HG03432 (cell line): Measurements from ENCODE around the gene MAP1B.

Source experiments
- ATAC-seq: cut with Tn5 transposase; IDR thresholded peaks from one replicate; pipeline ENCODE4 v1.9.1; 2021; ENCODE audit warnings: mild to moderate bottlenecking, moderate library complexity; ENCODE audit not compliant: unreplicated experiment

The MAP1B gene

DNA sequence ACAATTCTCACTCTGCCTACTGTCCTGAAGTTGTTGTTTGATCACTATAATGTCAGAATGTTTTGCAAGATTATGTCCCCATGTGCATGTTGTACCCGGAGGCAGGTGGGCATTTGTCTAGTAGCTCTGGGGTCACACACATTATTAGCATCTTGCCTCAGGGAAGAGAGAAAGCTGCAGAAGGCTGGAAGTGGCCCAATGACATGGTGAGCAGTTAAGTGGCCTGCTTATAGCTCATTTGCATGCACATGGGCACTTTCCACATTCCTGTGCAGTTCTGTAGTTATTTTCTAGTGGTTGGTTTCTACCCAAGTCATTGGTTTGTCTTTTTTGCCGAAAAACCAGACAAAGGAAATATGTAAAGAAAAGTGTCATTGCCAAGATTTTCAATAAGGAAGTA lies 80.9 kb downstream of the MAP1B start:
- ATAC-seq: no peak

DNA sequence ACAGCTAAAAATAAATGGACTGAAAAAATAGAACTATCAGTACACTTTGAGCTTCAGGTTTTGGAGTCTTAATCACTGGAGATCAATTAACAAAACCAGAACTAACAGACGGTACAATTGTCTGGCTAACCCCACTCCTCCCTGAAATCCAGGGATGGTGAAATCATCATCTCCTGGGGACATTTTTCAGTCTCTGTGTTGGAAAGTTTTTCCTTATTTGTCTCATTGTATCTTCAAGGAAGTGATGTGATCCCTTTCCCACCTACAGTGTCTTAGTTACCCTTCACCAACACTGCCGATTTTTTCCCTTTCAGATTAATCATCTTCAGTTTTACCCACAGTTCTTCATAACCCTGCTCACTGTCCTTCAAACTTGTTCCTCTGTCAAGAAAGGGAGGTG lies 81.9 kb downstream of the MAP1B start:
- no peak for ATAC-seq

DNA sequence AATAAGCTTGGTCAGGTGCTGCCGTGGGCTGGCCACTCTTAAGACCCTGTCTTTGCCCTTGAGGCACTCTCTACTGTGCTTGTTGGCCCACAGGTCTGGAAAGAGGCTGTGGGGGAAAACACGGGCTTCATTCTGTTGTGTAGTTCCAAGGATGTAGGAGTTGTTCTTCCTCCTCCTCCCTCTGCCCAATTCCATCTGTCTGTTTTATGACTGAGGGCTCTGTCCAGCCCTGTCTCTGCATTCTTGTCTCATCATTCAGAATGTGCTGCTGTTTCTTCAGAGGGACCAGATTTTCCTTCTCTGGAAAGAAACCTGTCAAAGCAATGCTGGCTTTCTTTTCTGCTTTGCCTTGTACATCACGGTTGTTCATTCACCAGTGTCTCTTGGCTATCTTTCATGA lies 84.1 kb downstream of the MAP1B start:
- no peak for ATAC-seq

DNA sequence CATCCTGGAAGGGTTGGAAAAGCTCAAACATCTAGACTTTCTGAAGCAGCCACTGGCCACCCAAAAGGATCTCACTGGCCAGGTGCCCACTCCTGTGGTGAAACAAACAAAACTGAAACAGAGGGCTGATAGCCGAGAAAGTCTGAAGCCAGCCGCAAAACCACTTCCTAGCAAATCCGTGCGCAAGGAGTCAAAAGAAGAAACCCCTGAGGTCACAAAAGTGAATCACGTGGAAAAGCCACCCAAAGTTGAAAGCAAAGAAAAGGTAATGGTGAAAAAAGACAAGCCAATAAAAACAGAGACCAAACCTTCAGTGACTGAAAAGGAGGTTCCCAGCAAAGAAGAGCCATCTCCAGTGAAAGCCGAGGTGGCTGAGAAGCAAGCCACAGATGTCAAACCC lies 87.6 kb downstream of the MAP1B start:
- peak; percentile 96 for ATAC-seq

DNA sequence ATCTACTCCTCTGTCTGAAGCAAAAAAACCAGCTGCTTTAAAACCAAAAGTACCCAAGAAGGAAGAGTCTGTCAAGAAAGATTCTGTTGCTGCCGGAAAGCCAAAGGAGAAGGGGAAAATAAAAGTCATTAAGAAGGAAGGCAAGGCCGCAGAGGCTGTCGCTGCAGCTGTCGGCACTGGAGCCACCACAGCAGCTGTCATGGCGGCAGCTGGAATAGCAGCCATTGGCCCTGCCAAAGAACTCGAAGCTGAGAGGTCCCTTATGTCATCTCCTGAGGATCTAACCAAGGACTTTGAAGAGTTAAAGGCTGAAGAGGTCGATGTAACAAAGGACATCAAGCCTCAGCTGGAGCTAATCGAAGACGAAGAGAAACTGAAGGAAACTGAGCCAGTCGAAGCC lies 88.3 kb downstream of the MAP1B start:
- no peak for ATAC-seq

DNA sequence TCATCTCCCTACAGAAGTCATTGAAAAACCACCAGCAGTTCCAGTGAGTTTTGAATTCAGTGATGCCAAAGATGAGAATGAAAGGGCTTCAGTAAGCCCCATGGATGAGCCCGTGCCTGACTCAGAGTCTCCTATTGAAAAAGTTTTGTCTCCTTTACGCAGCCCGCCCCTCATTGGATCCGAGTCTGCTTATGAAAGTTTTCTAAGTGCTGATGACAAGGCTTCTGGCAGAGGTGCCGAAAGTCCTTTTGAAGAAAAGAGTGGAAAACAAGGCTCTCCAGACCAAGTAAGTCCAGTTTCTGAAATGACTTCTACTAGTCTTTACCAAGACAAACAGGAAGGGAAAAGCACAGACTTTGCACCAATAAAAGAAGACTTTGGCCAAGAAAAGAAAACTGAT lies 90.1 kb downstream of the MAP1B start:
- ATAC-seq: no peak

DNA sequence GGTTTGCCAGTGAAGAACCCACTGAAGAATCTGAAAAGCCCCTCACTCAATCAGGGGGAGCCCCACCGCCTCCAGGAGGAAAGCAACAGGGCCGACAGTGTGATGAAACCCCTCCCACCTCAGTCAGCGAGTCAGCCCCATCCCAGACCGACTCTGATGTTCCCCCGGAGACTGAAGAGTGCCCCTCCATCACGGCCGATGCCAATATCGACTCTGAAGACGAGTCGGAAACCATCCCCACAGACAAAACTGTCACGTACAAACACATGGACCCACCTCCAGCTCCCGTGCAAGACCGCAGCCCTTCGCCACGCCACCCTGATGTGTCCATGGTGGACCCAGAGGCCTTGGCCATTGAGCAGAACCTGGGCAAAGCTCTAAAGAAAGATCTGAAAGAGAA lies 92.4 kb downstream of the MAP1B start:
- ATAC-seq: no peak

DNA sequence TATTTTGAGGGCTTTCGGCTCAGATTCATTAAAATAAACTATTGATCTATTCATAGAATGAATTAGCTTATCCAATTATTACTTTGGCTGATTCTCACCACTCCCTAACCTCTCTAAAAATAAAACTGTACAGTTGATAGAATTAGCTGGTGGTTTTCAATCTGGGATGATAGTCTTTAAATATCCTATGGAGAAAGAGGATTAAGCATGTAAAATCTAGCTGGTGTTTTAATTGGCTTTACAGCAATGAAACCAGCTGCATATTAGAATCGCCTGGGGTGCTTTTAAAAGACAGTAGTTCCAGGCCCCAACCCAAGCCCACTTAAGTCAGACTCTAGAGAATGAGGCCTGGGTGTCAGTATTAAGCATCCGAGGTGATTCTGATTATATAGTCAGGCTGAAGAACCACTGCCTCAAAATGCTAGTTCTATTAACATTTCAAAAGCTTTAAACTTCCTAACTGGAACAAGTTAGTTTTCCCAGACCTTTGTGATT lies 95.1 kb downstream of the MAP1B start:
- ATAC-seq: no peak

DNA sequence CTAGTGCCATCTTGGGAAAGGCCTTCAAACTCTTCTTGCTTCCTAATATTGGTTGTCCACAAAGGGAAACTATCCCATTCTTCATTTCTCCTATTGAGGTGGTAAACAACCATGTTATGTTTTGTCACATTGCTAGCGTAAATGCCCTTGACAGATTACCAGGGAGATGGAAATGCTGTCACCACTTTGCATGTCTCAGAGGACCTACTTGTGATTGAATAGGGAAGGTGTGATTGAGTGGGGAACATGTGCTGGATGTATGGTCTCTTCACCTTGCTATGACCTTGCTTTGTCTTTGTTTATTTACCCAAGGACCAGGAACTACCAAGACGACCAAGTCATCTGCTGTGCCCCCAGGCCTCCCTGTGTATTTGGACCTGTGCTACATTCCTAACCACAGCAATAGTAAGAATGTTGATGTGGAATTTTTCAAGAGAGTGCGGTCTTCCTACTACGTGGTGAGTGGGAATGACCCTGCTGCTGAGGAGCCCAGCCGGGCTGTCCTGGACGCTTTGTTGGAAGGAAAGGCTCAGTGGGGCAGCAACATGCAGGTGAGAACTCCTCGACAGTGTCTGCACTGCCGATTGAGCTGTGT lies 96.1 kb downstream of the MAP1B start:
- ATAC-seq: no peak

DNA sequence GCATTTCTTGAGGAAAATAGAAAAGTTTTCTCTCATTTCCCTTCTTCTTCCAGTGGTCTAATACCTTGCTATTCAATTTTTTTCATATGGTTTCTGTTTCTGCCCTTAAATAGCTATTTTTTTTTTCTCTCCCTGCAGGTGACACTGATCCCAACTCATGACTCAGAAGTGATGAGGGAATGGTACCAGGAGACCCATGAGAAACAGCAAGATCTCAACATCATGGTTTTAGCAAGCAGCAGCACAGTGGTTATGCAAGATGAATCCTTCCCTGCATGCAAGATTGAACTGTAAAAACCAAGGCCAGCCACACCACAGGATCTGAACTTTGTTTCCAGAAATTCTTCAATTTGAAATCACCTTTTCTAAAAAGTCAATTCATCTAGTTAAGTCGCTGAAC lies 97.7 kb downstream of the MAP1B start:
- ATAC-seq: no peak

DNA sequence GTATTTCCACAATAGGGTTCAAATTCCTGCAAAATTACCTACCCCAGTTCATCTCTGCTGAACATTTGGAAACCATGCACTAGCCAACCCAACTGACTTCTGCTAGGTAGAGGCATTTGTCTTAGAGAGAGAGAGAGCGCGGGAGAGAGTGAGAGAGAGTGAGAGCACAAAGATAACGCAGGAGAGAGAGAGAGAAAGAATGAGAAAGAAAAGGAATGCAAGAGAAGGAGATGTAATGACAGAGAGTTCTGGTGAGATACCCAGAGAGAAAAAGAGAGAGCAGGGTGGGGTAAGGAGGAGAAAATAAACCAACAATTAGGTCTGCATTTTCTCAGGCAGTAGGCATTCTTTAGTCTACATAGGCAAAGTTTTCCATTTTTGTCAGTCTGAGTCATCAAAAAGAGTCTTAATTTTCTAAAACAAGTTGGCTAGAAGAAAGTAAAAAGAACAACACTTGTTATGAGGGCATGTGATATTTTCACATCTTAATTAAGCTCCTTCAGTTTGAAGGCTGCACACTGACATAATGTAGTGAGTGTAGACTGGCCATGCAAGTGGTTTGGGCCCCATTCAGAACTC lies 98.2 kb downstream of the MAP1B start:
- ATAC-seq: no peak

DNA sequence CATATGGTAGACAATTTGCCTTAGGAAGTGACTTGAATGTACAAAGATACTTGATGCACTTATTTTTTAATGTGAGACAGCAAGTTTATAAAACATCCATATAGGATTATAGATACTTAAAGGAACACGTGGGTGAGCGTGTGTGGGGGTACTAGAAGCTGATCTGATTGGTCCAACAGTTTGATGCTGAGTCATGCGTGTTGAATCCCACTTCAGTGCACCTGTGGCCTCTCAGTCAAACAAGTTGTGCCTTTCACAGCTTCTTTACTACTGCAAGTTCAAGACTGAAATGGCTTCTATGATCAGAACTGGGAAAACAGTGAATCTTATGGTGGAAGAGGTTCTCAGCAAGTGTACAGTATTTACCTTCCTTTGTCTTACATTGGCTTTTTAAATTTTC lies 98.9 kb downstream of the MAP1B start:
- ATAC-seq: no peak

DNA sequence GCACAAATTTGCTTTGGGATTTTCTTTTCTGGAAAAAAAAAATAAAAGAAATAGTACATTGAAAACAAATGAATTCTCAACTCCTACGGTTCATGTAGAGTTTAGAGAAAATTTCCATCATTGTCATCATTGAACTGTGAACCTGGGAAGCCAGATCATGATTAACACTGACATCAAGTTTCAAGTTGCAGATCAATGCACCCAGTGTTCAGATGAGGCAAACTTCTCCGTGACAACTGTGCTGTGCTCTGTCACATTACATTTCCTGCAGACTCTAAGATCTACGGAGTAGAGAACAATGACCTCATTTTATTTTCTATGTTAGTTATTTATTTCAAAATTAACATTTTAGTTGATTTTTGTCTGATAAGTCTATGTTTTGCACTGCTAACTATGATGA lies 99.7 kb downstream of the MAP1B start:
- no peak for ATAC-seq

DNA sequence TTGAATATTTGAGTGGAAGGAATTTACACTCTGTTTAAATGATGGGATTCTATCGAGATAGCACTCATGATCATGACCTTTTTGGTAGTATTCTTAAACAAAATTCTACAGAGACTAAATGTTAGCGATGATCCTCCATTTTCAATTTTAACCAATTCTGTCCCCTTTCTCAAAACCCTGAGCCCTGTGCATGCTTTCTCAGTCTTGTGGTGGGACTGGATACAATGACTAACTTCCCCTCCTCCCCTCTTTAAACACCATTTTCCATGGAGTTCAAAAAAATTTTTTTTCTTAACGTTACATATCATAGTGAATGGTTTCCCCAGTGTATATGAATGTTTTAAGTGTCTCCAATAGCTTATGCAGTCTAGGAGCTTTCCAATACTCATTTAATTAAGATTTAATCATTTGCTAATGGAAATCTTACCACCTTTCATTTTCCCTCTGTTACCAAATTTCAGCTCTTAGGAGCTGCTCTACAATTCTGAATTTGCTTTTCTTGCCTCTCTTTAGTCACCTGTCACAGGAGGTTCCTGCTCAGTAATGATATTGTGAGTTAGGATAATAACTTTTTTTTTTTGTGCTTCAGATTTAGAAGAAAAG lies 101.2 kb downstream of the MAP1B start:
- ATAC-seq: no peak

DNA sequence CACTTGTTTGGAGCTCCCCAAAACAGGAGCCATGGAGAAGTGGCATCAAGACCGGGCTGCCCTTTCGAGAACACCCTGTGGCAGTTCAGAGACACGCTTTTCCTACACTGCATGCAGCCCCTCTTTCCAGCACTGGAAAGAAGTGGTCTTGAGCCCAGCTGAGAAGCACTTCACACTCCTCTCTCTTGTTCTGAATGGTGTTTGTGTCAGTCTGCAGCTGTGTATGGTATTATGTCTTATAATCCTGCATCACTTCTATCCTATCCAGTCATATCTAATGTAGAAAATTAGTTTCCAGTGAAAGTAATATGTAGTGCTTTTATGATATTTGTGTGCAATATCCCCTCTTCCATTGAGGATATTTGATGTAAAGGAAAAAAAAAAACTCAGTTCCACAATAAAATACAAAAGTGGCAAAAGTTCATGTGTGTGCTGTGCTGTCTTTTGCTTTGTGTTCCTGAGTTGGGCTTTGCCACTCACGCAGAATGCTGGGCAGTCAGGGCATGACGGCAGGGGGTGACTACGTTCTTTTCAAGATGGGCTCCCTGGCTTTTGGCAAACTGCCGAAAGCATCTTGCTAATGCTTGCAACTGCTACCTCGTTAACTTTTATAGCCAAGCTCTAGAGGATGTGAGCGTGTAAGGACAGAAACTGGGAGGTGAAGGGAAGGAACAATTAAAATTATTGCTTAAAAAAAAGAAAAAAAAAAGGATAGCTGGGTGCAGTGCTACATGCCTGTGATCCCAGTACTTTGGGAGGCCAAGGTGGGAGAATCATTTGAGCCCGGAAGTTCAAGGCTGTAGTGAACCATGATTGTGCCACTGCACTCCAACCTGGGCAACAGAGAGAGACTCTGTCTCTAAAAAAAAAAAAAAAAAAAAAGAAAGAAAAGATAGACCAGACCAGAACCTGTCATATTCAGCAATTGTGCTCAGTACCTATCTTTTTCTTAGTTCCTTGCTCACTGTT lies 102.2 kb downstream of the MAP1B start:
- no peak for ATAC-seq

DNA sequence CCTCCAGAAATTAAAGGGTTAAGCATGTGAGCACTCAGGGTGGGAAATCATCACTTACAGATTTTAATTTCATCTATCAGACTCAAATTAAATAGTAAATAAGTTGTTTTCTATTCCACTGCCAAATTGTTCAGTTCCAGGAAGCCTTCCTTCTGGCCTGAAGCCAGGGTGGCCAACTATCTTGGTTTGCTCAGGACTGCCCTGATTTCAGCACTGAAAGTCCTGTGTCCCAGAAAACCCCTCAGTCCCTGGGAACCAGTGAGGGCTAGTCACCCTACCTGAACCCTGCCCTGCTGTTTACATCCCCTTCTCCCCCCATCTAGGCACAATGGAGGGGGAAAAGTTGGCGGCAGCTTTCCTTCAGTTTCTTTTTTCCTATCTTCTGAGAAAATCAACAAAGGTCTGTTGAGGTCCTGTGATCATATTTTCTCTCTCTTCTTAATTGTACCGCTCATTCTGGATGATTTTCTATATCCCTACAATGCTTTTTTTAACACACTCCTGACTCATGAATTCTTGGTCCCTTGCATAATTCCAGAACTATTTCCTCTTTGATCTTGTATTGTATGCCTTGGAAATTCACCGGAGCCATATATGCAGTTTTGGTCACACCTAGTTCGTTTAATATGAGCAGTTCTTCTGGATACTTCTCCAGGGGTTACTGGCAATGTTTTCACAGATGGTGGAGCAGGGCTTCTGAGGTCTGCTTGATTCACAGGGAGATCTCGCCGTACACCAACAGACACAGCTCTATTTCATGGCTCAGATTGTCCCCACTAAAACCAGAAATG lies 103.8 kb downstream of the MAP1B start:
- ATAC-seq: no peak

DNA sequence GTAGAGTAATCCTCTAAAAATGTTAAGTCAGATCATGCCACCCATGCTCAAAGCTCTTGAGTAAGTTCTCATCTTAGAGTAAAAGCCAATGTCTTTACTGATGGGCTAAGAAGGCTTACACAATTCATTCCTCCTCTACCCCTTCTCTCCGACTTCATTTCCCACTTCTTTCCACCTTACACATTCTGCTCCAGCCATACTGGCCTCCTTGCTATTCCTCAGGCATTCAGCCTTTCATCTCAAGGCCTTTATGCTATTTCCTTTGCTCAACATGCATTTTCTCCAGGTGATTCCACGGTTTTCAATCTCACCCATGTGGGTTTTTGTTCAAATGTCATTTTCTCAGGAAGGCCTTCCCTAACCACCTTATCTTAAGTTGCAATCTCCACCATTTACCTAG lies 104.9 kb downstream of the MAP1B start:
- ATAC-seq: no peak

DNA sequence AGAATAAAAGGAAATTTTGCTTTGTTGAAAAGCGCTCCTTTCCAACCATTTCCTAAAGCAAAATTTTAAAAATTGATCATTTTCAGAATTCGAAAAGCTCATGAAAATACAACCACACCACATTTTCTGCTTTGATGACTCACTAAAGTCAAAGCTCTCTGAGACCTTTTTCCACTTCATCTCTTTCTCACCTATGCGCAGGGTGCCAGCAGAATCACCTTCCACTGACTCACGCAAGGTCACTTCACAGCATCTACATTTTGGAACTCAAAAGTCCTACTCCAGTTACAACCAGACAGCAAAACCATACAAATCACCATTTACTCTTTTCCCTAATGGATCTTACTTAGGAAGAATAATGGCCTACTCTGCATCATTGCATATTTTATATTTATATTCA lies 106.2 kb downstream of the MAP1B start:
- no peak for ATAC-seq

DNA sequence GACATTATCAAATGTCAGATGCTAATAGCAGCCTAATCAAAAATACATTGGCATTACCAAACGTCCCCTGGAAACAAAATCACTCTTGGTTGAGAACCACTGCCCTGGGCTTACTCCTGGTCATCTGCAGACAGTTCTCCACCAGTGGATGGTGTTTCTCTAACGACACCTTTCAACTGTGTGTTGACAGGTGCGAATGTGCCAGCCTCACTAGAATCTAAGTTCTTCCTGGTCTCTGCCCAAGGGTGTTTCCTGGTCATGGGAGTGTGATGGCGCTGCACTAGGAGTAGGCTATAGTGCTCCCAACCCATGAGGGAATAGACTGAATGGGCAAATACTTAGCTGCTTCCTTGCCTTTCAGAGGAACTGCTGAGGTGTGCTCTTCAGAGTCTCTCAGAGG lies 106.9 kb downstream of the MAP1B start:
- ATAC-seq: no peak

DNA sequence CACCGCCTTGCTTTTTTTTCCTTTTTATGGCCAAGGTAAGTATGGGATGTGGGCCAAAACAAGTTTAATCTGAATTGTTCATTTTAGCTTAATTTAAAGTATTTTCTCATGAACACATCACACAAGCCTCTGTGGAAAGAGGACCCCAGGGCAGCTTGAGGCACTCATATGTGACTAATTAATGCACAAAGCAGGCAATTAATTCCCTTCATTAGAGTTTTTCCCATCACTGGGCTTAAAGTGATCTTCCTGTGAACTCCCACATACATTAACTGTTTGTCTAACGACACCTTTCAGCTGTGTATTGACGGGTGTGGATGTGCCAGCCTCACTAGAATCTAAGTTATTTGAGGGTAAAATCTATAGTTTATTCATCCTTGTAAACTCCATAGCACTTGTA lies 109.5 kb downstream of the MAP1B start:
- no peak for ATAC-seq

DNA sequence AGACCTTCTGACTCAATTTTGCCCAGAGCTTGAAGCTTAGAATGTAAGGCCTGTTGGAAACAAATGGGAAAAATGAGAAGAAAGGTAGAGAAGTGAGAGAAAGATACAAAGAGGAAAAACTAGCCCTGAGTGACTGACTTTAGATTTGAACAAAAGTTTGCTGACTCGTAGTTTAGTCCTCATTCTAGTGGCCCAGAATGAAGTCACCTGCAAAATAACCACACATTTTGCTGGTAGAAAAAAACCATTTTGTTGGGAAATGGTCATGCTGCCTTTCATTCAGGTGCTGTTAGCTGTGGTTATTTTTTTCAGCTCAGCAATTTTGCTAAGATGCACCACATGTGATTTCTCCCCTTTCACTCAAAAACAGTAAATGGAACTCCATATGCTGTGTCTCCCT lies 113.8 kb downstream of the MAP1B start:
- ATAC-seq: no peak
